Measurements from ENCODE around the gene ATP5F1A.

Gene ATP5F1A

GRCh38 chr18:46031741-46032140, 66.4 kb downstream of the ATP5F1A start:
- H3K27me3 ChIP-seq (ENCODE audit: control insufficient read depth, insufficient read depth, low read length) = peaks cover 12% of the 10 kb centered on the region
- WGBS (ENCODE audit: insufficient coverage, insufficient read length) = no CpG with 5 or more reads among the region's 4 CpGs

More at GRCh38 chr18:46031741-46032140, 66.4 kb downstream of the ATP5F1A start:
- Histone ChIP-seq H3K27ac (ENCODE audit: low read length) (no peak overlapping the region), H3K4me3 (ENCODE audit: low read length) (no peak overlapping the region), H3K9me3 (ENCODE audit: control insufficient read depth, insufficient read depth, low read length) (no peaks in the 10 kb centered on the region), H3K4me1 (ENCODE audit: control insufficient read depth, insufficient read depth, low read length) (no peaks in the 10 kb centered on the region), H3K36me3 (ENCODE audit: control insufficient read depth, insufficient read depth, low read length) (no peaks in the 10 kb centered on the region)
- no peak for DNase-seq (ENCODE audit: low read depth, low spot score)

All from iPS DF 6.9 (cell line).